Retina (tissue), 1 donor: ENCODE measurements around the gene ABCD1.
"Not testable (repeated sequence)": the region's sequence is repeated elsewhere in the genome, so short reads cannot be mapped to it uniquely, and the experiment has no call there.

ENCODE experiments used
- DNase-seq: peaks from one replicate; pipeline ENCODE4 v3.0.0-alpha.2; 2016

ABCD1 gene

DNA sequence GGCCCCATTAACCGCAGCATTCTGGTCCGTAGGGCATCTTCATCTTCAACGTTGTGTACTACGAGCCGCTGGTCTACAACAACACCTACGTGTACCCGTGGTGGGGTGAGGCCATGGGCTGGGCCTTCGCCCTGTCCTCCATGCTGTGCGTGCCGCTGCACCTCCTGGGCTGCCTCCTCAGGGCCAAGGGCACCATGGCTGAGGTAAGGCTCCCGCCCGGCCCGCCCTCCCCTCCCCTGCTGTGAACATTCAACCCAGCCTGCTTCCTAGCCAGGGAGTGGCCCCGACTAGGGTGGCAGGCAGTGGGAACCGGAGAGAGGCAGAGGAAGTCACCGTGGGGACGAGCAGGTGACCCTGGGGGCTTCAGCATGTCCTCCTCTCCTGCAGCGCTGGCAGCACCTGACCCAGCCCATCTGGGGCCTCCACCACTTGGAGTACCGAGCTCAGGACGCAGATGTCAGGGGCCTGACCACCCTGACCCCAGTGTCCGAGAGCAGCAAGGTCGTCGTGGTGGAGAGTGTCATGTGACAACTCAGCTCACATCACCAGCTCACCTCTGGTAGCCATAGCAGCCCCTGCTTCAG lies 29.9 kb upstream of the ABCD1 start:
- no peak for DNase-seq

DNA sequence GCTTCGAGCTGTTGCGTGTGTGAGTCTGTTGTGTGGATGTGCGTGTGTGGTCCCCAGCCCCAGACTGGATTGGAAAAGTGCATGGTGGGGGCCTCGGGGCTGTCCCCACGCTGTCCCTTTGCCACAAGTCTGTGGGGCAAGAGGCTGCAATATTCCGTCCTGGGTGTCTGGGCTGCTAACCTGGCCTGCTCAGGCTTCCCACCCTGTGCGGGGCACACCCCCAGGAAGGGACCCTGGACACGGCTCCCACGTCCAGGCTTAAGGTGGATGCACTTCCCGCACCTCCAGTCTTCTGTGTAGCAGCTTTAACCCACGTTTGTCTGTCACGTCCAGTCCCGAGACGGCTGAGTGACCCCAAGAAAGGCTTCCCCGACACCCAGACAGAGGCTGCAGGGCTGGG lies 28.6 kb upstream of the ABCD1 start:
- no peak for DNase-seq

- DNase-seq, result not testable (repeated sequence)
These were observed 28.1 kb upstream of the ABCD1 start for GRCh38 chrX:153696538-153696937.

DNA sequence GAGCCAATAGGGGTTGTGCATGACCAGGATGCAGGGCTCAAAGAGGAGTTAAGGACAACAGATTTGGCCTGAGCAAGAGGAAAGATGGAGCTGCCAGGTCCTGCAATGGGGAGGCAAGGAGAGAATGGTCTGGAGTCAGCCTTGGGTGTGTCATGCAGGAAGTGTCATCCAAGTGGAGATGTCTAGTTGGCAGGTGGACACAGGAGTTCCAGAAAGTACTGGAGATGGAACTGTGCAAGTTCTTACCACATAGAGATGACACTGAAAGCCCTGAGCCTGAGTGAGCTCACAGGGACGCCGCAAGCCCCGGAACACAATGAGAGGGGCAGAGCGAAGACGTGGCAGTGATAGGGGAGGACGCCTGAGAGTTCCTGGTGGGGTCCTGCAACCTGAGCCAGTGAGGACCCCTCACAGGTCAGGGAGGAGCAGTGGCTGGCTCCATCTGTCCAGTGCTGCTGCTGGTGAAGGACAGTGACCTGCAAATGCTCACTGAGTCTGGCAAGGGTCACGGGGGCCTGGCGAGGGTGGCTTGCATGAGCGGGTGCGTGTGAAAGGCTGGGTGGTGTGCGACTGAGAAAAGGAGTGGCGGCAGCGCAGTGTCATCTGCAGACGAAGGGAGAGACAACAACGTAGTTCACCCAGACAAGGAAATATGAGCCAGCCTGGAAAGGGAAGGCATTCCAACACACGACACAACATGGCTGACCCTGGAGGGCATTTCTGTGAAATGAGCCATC lies 27.5 kb upstream of the ABCD1 start:
- not testable (repeated sequence) for DNase-seq

- no peak for DNase-seq
These were observed 26.5 kb upstream of the ABCD1 start for GRCh38 chrX:153697924-153698865.

GRCh38 chrX:153699210-153699783 lies 25.4 kb upstream of the ABCD1 start:
- DNase-seq, result not testable (repeated sequence)

DNA sequence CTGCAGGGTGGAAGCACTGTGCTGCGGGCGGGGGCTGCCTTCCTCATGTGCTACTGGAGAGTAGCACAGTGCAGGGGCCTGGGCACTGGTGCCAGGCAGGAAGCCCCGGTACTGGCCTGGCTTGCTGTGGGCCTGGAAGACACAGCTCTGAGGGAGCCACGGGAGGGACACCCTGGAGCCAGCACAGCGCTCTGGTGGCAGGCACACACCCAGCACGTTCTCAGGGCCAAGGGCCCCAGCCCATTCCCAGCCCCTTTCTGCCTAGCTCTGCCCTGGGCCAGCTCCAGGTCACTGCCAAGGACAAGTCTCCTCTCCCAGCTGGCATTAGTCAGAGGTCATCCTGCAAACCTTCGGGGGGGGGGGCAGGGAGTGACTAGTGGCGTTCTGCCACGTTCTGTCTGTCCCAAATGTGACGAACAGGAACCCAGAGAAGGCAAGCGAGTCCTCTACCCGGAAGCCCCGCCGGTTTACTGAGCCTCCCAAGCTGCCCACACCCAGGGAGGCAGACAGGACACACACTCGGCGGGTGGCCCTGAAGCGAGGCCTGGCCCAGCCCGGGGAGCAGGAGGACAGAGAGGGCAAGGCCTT lies 24.8 kb upstream of the ABCD1 start:
- DNase-seq, result not testable (repeated sequence)

DNA sequence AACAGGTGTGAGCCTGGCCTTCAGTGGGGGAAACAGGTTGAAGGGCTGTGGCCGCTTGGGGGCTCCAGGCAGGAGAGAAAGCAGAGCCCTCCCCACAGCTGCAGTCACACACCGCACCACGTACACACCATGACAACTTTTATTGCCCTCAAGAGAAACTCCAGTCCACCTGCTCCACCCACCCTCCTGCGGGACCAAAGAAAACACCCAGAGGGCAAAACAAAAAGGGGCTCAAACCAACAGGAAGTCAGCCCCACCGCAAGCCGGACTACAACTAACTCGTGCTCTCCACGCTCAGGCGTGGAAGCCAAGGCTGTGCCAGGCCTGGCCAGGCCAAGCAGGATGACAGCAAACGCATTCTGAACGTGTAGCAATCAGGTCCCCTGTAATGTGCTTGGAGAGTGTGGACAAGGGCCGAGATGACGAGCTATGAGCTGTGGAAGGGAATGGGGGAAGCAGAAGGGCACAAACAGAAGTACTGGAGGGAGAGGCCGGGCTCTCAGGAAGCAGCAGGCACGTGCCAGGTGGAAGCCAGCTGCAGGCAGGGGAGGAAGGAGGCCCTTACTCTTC lies 24.2 kb upstream of the ABCD1 start:
- no peak for DNase-seq

DNA sequence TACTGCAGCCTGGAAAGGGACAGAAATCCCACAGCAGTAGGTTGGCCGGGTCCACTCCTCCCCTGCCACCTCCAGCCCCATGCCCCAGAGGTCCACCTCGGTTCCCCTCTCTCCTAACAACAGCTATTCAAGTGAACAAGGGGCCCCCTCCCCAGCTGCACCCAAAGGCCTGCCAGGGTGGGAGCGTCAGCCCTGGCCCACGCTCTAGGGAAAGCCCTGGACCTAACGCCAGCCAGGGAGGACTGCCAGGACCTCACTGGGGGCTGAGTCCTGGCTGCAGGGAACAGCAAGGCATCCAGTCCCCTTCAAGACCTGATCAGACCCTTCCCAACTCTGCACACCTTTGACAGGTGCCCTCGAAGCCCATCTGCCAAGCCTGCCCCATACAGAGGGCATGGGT lies 23.7 kb upstream of the ABCD1 start:
- no peak for DNase-seq

DNA sequence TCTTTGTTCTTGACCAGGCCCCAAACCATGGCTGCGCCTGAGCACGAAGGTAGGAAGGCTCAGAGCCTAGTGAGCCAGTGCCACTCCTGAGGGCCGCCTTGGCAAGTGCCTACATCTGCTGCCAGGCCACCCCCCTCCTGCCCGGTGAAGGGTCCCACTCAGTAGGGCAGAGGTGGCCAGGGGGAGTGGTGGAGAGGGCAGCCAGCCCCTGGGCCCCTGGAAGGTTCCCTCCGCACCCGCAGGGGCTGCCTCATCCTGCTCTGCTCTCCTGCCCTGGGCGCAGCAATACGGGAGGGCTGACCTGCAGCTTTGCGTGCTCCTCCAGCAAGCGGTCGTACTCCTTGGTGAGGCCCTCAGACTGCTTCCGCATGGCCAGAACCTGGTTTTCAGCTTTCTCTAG lies 22.9 kb upstream of the ABCD1 start:
- DNase-seq, result no peak

DNA sequence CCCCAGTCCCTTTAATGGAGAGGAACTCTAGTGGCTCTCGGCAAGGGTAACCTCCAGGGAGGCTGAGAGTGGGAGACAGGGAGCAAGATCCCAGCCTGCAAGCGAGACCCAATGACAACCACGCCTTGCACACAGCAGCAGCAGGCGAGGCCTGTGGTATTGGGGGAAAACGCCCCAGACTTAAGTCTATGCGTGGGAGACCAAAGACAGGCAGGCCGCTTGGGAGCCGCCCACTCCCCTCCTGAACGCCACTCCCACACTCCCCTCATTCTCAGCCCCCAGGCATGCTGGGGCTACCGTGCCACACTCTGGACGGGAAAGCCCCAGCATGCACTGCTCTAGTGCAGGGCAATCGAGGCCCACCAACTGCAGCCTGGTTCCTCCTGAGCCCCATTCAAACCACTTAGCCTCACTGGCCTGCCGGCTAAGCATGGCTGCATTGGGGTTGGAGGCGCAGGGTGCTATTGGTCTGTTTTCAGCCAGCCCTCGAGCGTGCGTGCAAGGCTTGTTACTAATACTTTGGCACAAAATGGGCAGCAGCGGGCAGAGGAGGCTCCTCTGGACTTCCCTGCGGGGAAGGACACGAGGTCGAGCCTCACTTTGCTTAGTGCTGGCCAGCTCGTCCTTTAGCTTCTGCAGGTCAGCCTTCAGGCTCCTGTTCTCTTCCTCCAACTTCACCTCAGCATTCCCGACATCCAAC lies 22.2 kb upstream of the ABCD1 start:
- no peak for DNase-seq

- no peak for DNase-seq
These were observed 21.7 kb upstream of the ABCD1 start for GRCh38 chrX:153703036-153703370.

- no peak for DNase-seq
These were observed 20.6 kb upstream of the ABCD1 start for GRCh38 chrX:153704021-153704526.

- not testable (repeated sequence) for DNase-seq
These were observed 19.8 kb upstream of the ABCD1 start for GRCh38 chrX:153704631-153705402.

DNA sequence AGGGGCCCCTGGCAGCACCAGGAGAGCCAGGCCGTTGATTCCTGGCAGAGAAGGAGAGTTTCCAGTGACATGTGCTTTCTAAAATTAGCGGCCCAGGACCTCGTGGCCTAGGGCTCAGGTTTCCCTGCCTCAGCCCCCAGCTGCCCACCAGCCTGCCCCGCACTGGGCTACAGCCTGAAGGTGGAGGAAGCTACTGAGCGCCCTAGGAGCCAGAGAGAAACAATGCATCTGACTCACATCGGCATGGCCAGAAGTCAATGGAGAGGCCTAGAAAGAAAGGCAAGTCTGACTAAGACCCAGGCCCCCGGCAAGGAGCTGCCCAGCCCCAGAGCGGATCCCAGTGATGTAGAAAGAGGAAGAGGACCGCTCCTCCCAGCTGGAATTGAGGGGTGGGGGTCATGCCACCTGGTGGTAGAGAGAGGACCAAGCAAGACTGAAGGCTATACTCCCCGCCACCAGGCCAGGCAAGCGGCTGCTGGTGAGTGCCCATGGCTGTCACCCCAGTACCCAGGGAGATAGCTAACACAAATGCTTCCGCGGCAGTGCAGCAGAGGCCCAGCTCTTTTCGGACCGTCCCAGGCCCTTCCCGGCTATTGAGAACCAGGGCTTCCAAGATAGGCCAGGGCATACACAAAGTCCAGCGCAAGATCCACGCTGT lies 19.1 kb upstream of the ABCD1 start:
- not testable (repeated sequence) for DNase-seq

- no peak for DNase-seq
These were observed 17.9 kb upstream of the ABCD1 start for GRCh38 chrX:153706799-153707198.

- no peak for DNase-seq
These were observed 17.2 kb upstream of the ABCD1 start for GRCh38 chrX:153707406-153707805.

DNA sequence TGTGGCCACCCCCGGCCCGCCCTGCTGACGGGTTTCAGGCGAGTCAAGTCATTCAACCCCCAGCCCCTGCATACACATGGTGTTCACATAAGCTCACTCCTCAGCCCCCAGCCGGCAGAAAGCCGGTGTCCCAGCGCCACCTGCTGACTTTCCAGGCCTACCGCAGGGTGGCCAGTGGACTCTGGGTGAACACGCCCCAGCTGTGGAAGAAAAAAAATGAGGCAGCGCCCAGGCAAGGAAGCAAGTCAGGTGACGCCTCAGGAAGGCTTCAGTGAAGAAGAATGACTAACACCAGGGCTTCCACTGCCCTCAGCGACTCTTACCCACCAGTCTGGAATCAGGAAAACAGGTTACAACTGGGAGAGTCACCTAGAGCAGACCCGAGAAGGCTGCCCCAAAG lies 16.2 kb upstream of the ABCD1 start:
- peak; percentile 71 for DNase-seq

GRCh38 chrX:153709726-153710674 lies 14.7 kb upstream of the ABCD1 start:
- no peak for DNase-seq
